WTC11 (cell line): ENCODE measurements around the gene BFSP1. TPM values are rescaled to one million over a fixed set of nuclear protein-coding genes. Genes with fewer than 3 reads are reported as not detected.

Experiments
- ATAC-seq: fragments of 200-7000 bp; cut with Tn5 transposase; 2 replicates; pipeline ENCODE4 v1.10.0; 2021; ENCODE audit warnings: mild to moderate bottlenecking, moderate library complexity
- CTCF ChIA-PET: fragments of 300-600 bp; sonication (Branson Sonifier 250); formaldehyde crosslinking; loops from one replicate; lab custom pipeline; 2021; ENCODE audit warnings: antibody characterized with exemption; lab: Charles Lee
- POLR2A ChIA-PET: fragments of 350-600 bp; sonication (Branson Sonifier 250); formaldehyde crosslinking; loops from one replicate; lab custom pipeline; 2021; ENCODE audit warnings: antibody characterized with exemption; lab: Charles Lee
- DNase-seq: peaks from one replicate; pipeline ENCODE4 v3.0.0; 2021; ENCODE audit warnings: low spot score
- H3K27ac Mint-ChIP-seq: 2 replicates; pipeline ENCODE4 v1.8.0; 2021; ENCODE audit warnings: mixed read lengths
- H3K27me3 Mint-ChIP-seq: 2 replicates; pipeline ENCODE4 v1.8.0; 2021; ENCODE audit warnings: low read depth, mild to moderate bottlenecking, moderate library complexity, mixed read lengths
- H3K36me3 Mint-ChIP-seq: 2 replicates; pipeline ENCODE4 v1.8.0; 2021; ENCODE audit warnings: mixed read lengths
- H3K4me1 Mint-ChIP-seq: 2 replicates; pipeline ENCODE4 v1.8.0; 2022; ENCODE audit warnings: mixed read lengths
- H3K4me3 Mint-ChIP-seq: 2 replicates; pipeline ENCODE4 v1.8.0; 2021; ENCODE audit warnings: mild to moderate bottlenecking, moderate library complexity, mixed read lengths
- H3K9me3 Mint-ChIP-seq: 2 replicates; pipeline ENCODE4 v1.8.0; 2021; ENCODE audit warnings: mixed read lengths
- ATF1 ChIP-seq: sonication (generic); formaldehyde crosslinking; IDR thresholded peaks from 2 replicates; pipeline ENCODE4 v1.8.1; 2023; ENCODE audit warnings: mild to moderate bottlenecking, moderate library complexity, missing genetic modification reagents
- EMX1 ChIP-seq: fragments of 250-450 bp; sonication (Bioruptor Pico); IDR thresholded peaks from 2 replicates; pipeline ENCODE4 v1.8.0; 2021; ENCODE audit warnings: mild to moderate bottlenecking
- FOXK1 ChIP-seq: sonication (generic); formaldehyde crosslinking; IDR thresholded peaks from 2 replicates; pipeline ENCODE4 v1.8.0; 2022; ENCODE audit warnings: mild to moderate bottlenecking, moderate library complexity, missing genetic modification reagents
- FOXP1 ChIP-seq: sonication (generic); formaldehyde crosslinking; IDR thresholded peaks from 2 replicates; pipeline ENCODE4 v1.8.0; 2022; ENCODE audit warnings: missing genetic modification reagents, mild to moderate bottlenecking, moderate library complexity, borderline replicate concordance
- JUN ChIP-seq: sonication (generic); formaldehyde crosslinking; IDR thresholded peaks from 2 replicates; pipeline ENCODE4 v1.8.0; 2023; ENCODE audit warnings: mild to moderate bottlenecking, missing genetic modification reagents
- MYBL2 ChIP-seq: sonication (generic); formaldehyde crosslinking; IDR thresholded peaks from 2 replicates; pipeline ENCODE4 v1.8.1; 2023; ENCODE audit warnings: mild to moderate bottlenecking, moderate library complexity, missing genetic modification reagents
- NFATC4 ChIP-seq: fragments of 250-450 bp; sonication (Bioruptor Pico); IDR thresholded peaks from 2 replicates; pipeline ENCODE4 v1.9.0; 2021; ENCODE audit warnings: mild to moderate bottlenecking
- NR2C2 ChIP-seq: sonication (generic); formaldehyde crosslinking; IDR thresholded peaks from 2 replicates; pipeline ENCODE4 v1.8.0; 2022; ENCODE audit warnings: mild to moderate bottlenecking, missing genetic modification reagents
- SMAD3 ChIP-seq: sonication (generic); formaldehyde crosslinking; IDR thresholded peaks from 2 replicates; pipeline ENCODE4 v1.8.0; 2022; ENCODE audit warnings: missing genetic modification reagents, mild to moderate bottlenecking, borderline replicate concordance
- ZNF121 ChIP-seq: sonication (generic); formaldehyde crosslinking; IDR thresholded peaks from 2 replicates; pipeline ENCODE4 v1.8.0; 2023; ENCODE audit warnings: missing genetic modification reagents
- ZNF232 ChIP-seq: sonication (generic); formaldehyde crosslinking; IDR thresholded peaks from 2 replicates; pipeline ENCODE4 v1.8.0; 2022; ENCODE audit warnings: mild to moderate bottlenecking, missing genetic modification reagents
- ZNF263 ChIP-seq: sonication (generic); formaldehyde crosslinking; IDR thresholded peaks from 2 replicates; pipeline ENCODE4 v1.8.1; 2022; ENCODE audit warnings: low read depth, mild to moderate bottlenecking, moderate library complexity, missing genetic modification reagents
- ZNF396 ChIP-seq: fragments of 250-450 bp; sonication (Bioruptor Pico); IDR thresholded peaks from 2 replicates; pipeline ENCODE4 v1.8.0; 2021; ENCODE audit warnings: mild to moderate bottlenecking, moderate library complexity, borderline replicate concordance
- ZNF416 ChIP-seq: fragments of 250-450 bp; sonication (Bioruptor Pico); IDR thresholded peaks from 2 replicates; pipeline ENCODE4 v1.9.0; 2021; ENCODE audit warnings: mild to moderate bottlenecking, inconsistent platforms
- ZNF423 ChIP-seq: fragments of 250-450 bp; sonication (Bioruptor Pico); IDR thresholded peaks from 2 replicates; pipeline ENCODE4 v2.1.2; 2022; ENCODE audit warnings: mild to moderate bottlenecking, moderate library complexity
- ZNF671 ChIP-seq: fragments of 250-450 bp; sonication (Bioruptor Pico); IDR thresholded peaks from 2 replicates; pipeline ENCODE4 v1.8.0; 2021; ENCODE audit warnings: mild to moderate bottlenecking
- total RNA-seq: library from RNA; stranded (reverse); gene quantifications from 3 replicates; pipeline ENCODE4 v1.2.3, GENCODE V29; 2021
- TF ChIP-seq, protein P1 (sequence below): fragments of 250-450 bp; sonication (Bioruptor Pico); IDR thresholded peaks from 2 replicates; pipeline ENCODE4 v2.1.2; 2022; ENCODE audit warnings: mild to moderate bottlenecking, moderate library complexity
- TF ChIP-seq, protein P2 (sequence below): sonication (generic); formaldehyde crosslinking; IDR thresholded peaks from 2 replicates; pipeline ENCODE4 v1.8.1; 2022; ENCODE audit warnings: missing genetic modification reagents, borderline replicate concordance
- TF ChIP-seq, protein P3 (sequence below): sonication (generic); formaldehyde crosslinking; IDR thresholded peaks from 2 replicates; pipeline ENCODE4 v1.8.1; 2023; ENCODE audit warnings: mild to moderate bottlenecking, moderate library complexity, missing genetic modification reagents
- TF ChIP-seq, protein P4 (sequence below): fragments of 250-450 bp; sonication (Bioruptor Pico); IDR thresholded peaks from 2 replicates; pipeline ENCODE4 v1.9.0; 2021; ENCODE audit warnings: moderate library complexity, mild to moderate bottlenecking, inconsistent platforms, borderline replicate concordance
- TF ChIP-seq, protein P5 (sequence below): fragments of 250-450 bp; sonication (Bioruptor Pico); IDR thresholded peaks from 2 replicates; pipeline ENCODE4 v1.9.0; 2021; ENCODE audit warnings: mild to moderate bottlenecking
- TF ChIP-seq, protein P6 (sequence below): sonication (generic); formaldehyde crosslinking; IDR thresholded peaks from 2 replicates; pipeline ENCODE4 v1.8.1; 2022; ENCODE audit warnings: low read depth, missing genetic modification reagents, borderline replicate concordance
- TF ChIP-seq, protein P7 (sequence below): sonication (generic); formaldehyde crosslinking; conservative IDR thresholded peaks from 2 replicates; pipeline ENCODE4 v1.8.1; 2022; ENCODE audit warnings: mild to moderate bottlenecking, missing genetic modification reagents
- TF ChIP-seq, protein P8 (sequence below): sonication (generic); formaldehyde crosslinking; IDR thresholded peaks from 2 replicates; pipeline ENCODE4 v1.8.0; 2022; ENCODE audit warnings: mild to moderate bottlenecking, missing genetic modification reagents

Gene BFSP1
- total RNA-seq, 1 experiment from 2014 or later, result 3.0 TPM

DNA sequence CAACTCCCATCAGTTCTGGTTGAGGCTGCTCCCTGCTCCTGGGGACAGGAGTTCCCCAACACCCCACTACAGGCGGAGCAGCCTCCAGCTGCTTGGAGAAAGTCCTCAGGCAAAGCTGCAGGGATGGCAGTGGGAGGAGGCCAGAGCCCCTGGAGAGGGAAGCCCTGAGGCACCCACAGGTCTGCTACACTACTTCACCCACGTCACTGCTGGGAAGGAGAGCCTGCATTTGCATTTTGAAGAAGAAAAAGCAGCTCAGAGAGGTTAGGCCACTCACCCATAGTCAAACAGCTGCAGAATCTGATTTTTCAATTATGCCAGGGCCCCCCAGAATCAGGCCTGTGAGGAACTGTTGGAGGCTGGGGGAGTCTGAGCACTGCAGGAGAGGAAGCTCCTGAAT is 17.2 kb downstream of the BFSP1 start:
- POLR2A ChIA-PET, result no interaction called here
- Mint-ChIP-seq H3K36me3 (no peaks in the 10 kb centered on the region), H3K4me1 (peaks cover 8% of the 10 kb centered on the region), H3K27me3 (no peaks in the 10 kb centered on the region), H3K27ac (no peak overlapping the region), H3K9me3 (peaks cover 8% of the 10 kb centered on the region), H3K4me3 (no peak overlapping the region)
- ATAC-seq (no peak), DNase-seq (no peak)
- TF ChIP-seq ZNF423, result no peak
- TF ChIP-seq, protein P1, sequence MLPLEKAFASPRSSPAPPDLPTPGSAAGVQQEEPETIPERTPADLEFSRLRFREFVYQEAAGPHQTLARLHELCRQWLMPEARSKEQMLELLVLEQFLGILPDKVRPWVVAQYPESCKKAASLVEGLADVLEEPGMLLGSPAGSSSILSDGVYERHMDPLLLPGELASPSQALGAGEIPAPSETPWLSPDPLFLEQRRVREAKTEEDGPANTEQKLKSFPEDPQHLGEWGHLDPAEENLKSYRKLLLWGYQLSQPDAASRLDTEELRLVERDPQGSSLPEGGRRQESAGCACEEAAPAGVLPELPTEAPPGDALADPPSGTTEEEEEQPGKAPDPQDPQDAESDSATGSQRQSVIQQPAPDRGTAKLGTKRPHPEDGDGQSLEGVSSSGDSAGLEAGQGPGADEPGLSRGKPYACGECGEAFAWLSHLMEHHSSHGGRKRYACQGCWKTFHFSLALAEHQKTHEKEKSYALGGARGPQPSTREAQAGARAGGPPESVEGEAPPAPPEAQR (CRISPR knock-in tag), result no peak
- CTCF ChIA-PET, result interaction anchor here (0.7 to 1.2 kb wide), 3 partner anchors 9 to 712 kb away, joined by 3 read pairs; partner anchors contain the start of gene RRBP1

DNA sequence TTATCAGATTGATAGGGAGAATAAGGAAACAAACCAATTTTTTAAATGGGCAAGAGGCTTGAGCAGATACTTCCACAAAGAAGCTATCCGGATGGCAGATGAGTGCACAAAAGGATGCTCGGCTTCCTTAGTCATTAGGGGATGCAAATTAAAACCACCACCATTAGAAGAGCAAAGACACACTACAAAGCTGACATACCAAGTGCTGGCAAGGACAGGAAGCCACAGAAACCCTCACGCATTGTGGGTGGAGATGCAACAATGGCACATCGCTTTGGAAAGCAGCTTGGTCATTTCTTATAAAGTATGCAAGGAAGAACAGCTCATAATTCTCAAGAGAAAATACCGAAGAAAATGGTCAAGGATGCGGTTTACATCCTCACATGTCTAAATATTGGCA is 19.8 kb downstream of the BFSP1 start:
- ChIA-PET CTCF (interaction anchor here (1.0 kb wide), 1 partner anchor 107 kb away, joined by 6 read pairs; no protein-coding TSS in a partner anchor), POLR2A (no interaction called here)
- Mint-ChIP-seq H3K27ac (no peak overlapping the region), H3K9me3 (no peaks in the 10 kb centered on the region), H3K27me3 (no peaks in the 10 kb centered on the region), H3K4me3 (no peak overlapping the region), H3K36me3 (no peaks in the 10 kb centered on the region), H3K4me1 (peaks cover 8% of the 10 kb centered on the region)
- TF ChIP-seq ATF1 (CRISPR knock-in tag), result no peak
- no peak for TF ChIP-seq FOXK1 (CRISPR knock-in tag)
- no peak for TF ChIP-seq SMAD3 (CRISPR knock-in tag)
- no peak for TF ChIP-seq NFATC4 (CRISPR knock-in tag)
- TF ChIP-seq FOXP1, result no peak
- no peak for TF ChIP-seq EMX1
- no peak for DNase-seq
- no peak for ATAC-seq

DNA sequence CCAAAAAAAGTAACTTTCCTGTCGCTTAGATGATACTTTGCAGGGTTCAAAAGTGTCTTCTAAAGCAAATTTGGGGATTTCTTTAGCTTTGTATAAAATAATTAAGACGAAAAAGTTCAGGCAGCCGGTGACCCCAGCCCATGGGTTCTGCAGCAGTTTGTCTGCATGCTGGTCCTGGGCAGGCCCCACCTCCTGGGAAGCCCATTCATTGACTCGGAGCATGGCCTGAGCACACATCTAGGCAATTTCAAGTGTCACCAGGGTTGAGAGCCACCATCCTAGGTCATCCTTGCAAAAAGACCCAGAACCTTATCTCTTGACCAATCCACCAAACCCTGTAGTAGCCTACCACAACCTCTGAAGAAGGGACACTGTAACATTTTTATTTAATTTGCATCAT is 20.6 kb downstream of the BFSP1 start:
- peaks cover 8% of the 10 kb centered on the region for H3K4me1 Mint-ChIP-seq
- DNase-seq (no peak), ATAC-seq (no peak)
- peaks cover 7% of the 10 kb centered on the region for H3K27me3 Mint-ChIP-seq
- H3K36me3 Mint-ChIP-seq, result no peaks in the 10 kb centered on the region; the same call in 1 of the 2 replicates
- no peaks in the 10 kb centered on the region for H3K9me3 Mint-ChIP-seq
- POLR2A ChIA-PET, result no interaction called here
- no peak overlapping the region for H3K4me3 Mint-ChIP-seq
- CTCF ChIA-PET, result no interaction called here
- H3K27ac Mint-ChIP-seq, result no peak overlapping the region
- TF ChIP-seq, protein P2, sequence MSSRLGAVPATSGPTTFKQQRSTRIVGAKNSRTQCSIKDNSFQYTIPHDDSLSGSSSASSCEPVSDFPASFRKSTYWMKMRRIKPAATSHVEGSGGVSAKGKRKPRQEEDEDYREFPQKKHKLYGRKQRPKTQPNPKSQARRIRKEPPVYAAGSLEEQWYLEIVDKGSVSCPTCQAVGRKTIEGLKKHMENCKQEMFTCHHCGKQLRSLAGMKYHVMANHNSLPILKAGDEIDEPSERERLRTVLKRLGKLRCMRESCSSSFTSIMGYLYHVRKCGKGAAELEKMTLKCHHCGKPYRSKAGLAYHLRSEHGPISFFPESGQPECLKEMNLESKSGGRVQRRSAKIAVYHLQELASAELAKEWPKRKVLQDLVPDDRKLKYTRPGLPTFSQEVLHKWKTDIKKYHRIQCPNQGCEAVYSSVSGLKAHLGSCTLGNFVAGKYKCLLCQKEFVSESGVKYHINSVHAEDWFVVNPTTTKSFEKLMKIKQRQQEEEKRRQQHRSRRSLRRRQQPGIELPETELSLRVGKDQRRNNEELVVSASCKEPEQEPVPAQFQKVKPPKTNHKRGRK, result no peak
- TF ChIP-seq ZNF232 (no peak), ZNF121 (CRISPR knock-in tag) (no peak), ZNF416 (CRISPR knock-in tag) (no peak), MYBL2 (CRISPR knock-in tag) (no peak), ZNF263 (CRISPR knock-in tag) (no peak), ZNF671 (CRISPR knock-in tag) (no peak), ZNF396 (no peak), JUN (no peak), NR2C2 (no peak)
- TF ChIP-seq, protein P3, sequence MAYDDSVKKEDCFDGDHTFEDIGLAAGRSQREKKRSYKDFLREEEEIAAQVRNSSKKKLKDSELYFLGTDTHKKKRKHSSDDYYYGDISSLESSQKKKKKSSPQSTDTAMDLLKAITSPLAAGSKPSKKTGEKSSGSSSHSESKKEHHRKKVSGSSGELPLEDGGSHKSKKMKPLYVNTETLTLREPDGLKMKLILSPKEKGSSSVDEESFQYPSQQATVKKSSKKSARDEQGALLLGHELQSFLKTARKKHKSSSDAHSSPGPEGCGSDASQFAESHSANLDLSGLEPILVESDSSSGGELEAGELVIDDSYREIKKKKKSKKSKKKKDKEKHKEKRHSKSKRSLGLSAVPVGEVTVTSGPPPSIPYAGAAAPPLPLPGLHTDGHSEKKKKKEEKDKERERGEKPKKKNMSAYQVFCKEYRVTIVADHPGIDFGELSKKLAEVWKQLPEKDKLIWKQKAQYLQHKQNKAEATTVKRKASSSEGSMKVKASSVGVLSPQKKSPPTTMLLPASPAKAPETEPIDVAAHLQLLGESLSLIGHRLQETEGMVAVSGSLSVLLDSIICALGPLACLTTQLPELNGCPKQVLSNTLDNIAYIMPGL (CRISPR knock-in tag), result no peak
- TF ChIP-seq, protein P4, sequence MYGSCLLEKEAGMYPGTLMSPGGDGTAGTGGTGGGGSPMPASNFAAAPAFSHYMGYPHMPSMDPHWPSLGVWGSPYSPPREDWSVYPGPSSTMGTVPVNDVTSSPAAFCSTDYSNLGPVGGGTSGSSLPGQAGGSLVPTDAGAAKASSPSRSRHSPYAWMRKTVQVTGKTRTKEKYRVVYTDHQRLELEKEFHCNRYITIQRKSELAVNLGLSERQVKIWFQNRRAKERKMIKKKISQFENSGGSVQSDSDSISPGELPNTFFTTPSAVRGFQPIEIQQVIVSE (CRISPR knock-in tag), result no peak
- TF ChIP-seq, protein P5, sequence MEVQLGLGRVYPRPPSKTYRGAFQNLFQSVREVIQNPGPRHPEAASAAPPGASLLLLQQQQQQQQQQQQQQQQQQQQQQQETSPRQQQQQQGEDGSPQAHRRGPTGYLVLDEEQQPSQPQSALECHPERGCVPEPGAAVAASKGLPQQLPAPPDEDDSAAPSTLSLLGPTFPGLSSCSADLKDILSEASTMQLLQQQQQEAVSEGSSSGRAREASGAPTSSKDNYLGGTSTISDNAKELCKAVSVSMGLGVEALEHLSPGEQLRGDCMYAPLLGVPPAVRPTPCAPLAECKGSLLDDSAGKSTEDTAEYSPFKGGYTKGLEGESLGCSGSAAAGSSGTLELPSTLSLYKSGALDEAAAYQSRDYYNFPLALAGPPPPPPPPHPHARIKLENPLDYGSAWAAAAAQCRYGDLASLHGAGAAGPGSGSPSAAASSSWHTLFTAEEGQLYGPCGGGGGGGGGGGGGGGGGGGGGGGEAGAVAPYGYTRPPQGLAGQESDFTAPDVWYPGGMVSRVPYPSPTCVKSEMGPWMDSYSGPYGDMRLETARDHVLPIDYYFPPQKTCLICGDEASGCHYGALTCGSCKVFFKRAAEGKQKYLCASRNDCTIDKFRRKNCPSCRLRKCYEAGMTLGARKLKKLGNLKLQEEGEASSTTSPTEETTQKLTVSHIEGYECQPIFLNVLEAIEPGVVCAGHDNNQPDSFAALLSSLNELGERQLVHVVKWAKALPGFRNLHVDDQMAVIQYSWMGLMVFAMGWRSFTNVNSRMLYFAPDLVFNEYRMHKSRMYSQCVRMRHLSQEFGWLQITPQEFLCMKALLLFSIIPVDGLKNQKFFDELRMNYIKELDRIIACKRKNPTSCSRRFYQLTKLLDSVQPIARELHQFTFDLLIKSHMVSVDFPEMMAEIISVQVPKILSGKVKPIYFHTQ (CRISPR knock-in tag), result no peak
- TF ChIP-seq, protein P6, sequence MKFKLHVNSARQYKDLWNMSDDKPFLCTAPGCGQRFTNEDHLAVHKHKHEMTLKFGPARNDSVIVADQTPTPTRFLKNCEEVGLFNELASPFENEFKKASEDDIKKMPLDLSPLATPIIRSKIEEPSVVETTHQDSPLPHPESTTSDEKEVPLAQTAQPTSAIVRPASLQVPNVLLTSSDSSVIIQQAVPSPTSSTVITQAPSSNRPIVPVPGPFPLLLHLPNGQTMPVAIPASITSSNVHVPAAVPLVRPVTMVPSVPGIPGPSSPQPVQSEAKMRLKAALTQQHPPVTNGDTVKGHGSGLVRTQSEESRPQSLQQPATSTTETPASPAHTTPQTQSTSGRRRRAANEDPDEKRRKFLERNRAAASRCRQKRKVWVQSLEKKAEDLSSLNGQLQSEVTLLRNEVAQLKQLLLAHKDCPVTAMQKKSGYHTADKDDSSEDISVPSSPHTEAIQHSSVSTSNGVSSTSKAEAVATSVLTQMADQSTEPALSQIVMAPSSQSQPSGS, result no peak
- TF ChIP-seq, protein P7, sequence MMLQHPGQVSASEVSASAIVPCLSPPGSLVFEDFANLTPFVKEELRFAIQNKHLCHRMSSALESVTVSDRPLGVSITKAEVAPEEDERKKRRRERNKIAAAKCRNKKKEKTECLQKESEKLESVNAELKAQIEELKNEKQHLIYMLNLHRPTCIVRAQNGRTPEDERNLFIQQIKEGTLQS, result no peak
- TF ChIP-seq, protein P8, sequence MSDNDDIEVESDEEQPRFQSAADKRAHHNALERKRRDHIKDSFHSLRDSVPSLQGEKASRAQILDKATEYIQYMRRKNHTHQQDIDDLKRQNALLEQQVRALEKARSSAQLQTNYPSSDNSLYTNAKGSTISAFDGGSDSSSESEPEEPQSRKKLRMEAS (CRISPR knock-in tag), result no peak
